ENCODE data around the gene COPE. TPM values are rescaled to one million over a fixed set of nuclear protein-coding genes. Genes with fewer than 3 reads are reported as not detected.

Gene COPE
- total RNA-seq, 4 donors from 2014 or later: 169 to 229 (median 203) TPM

- Histone ChIP-seq H3K4me3 (no peak overlapping the region), H3K27ac (no peak overlapping the region), H3K4me1 (peaks cover 0 to 1% of the 10 kb centered on the region in 2 donors), H3K9me3 (no peaks in the 10 kb centered on the region), H3K36me3 (no peaks in the 10 kb centered on the region), H3K27me3 (no peaks in the 10 kb centered on the region)
- in situ Hi-C loops (cut with MboI; ENCODE audit: low sequenced_read_pairs in 4 of 4) (no loop called here), intact Hi-C loops (cut with DNase I; ENCODE audit: low total_unique reads) (no loop called here)
- ATAC-seq (no peak), DNase-seq (no peak)
- TF ChIP-seq POLR2A (IDR thresholded peaks at IDR 0.05): no peak
- TF ChIP-seq CTCF (IDR thresholded peaks at IDR 0.05 in 4 of 5, conservative IDR thresholded peaks at IDR 0.05 in 1 of 5): no peak
Observed at GRCh38 chr19:18946918-18947317, 27.7 kb upstream of the COPE start.

DNA sequence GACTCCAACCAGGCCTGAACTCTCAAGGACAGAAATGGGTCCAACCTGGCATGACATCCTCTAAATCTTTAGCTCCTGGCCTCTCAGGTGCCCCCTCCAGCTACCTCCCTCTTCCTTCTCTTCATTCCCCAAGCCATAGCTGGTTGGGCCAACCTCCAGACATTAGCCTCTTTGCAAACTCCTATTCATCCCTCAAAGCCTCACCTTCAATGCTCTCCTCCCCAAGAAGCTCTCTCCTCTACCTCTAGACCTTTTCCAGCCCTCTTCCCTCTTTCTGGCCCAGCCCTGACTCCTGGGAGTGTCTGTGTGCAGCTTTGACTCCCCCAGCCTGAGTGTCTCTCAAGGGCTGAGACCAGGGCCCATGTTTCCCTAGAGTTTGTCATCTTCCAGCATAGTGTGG is 27.1 kb upstream of the COPE start:
- in situ Hi-C loops (cut with MboI; ENCODE audit: low sequenced_read_pairs in 4 of 4) (no loop called here), intact Hi-C loops (cut with DNase I; ENCODE audit: low total_unique reads) (no loop called here)
- H3K36me3 ChIP-seq: no peaks in the 10 kb centered on the region
- DNase-seq (no peak), ATAC-seq (no peak)
- H3K27ac ChIP-seq: no peak overlapping the region
- H3K4me1 ChIP-seq: peaks cover 4 to 7% of the 10 kb centered on the region in 2 donors
- no peaks in the 10 kb centered on the region for H3K9me3 ChIP-seq
- no peak overlapping the region for H3K4me3 ChIP-seq
- TF ChIP-seq POLR2A (IDR thresholded peaks at IDR 0.05) (no peak), CTCF (IDR thresholded peaks at IDR 0.05 in 4 of 5, conservative IDR thresholded peaks at IDR 0.05 in 1 of 5) (no peak)
- no peaks in the 10 kb centered on the region for H3K27me3 ChIP-seq

DNA sequence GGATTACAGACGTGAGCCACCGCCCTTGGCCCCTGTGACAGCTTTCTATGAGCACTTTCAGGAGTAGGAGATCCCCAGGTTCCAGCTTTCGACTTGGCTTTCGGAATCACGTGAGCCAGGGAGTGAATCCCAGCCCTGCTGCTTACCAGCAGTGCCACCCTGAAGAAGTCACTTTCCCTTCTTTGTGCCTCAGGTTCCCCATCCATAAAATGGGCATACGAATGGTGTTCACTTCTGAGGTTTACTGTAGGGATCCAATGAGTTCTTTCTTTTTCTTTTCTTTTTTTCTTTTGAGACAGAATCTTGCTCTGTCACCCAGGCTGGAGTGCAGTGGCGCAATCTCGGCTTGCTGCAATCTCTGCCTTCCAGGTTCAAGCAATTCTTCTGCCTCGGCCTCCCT is 26.1 kb upstream of the COPE start:
- H3K9me3 ChIP-seq: no peaks in the 10 kb centered on the region
- H3K36me3 ChIP-seq: no peaks in the 10 kb centered on the region
- no peak overlapping the region for H3K27ac ChIP-seq
- ATAC-seq (no peak), DNase-seq (no peak)
- peaks cover 4 to 8% of the 10 kb centered on the region in 2 donors for H3K4me1 ChIP-seq
- in situ Hi-C loops (cut with MboI; ENCODE audit: low sequenced_read_pairs in 4 of 4): no loop called here
- TF ChIP-seq CTCF (IDR thresholded peaks at IDR 0.05 in 4 of 5, conservative IDR thresholded peaks at IDR 0.05 in 1 of 5) (no peak), POLR2A (IDR thresholded peaks at IDR 0.05) (no peak)
- no peak overlapping the region for H3K4me3 ChIP-seq
- H3K27me3 ChIP-seq: no peaks in the 10 kb centered on the region
- intact Hi-C loops (cut with DNase I; ENCODE audit: low total_unique reads): no loop called here

DNA sequence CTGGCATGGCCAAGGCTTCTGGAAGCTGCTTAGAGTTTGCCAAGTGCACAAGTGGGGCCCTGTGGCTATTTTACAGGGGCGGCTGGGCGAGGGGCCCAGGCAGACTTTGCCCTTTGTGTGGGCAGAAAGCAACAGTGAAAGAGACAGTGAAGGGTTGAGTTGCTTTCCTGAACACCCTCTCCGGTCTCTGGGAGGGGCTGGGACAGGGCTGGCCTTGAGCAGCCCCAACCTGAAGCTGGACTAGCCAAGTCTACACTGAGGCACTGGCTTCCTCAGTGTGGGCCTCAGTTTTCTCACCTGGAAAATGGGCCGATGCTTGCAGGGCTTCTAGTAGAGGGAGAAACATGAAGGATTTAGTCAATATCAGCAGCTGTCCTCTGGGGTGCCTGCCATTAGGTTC is 24.3 kb upstream of the COPE start:
- in situ Hi-C loops (cut with MboI; ENCODE audit: low sequenced_read_pairs in 4 of 4): no loop called here
- H3K27me3 ChIP-seq: no peaks in the 10 kb centered on the region
- DNase-seq: no peak

More for the DNA sequence above, 24.3 kb upstream of the COPE start:
- intact Hi-C loops (cut with DNase I; ENCODE audit: low total_unique reads): loop anchor here (5.0 kb wide), 1 partner anchor 351 kb away; no protein-coding TSS in a partner anchor
- ATAC-seq: no peak
- Histone ChIP-seq H3K4me3 (no peak overlapping the region), H3K27ac (no peak overlapping the region), H3K4me1 (peaks cover 12 to 18% of the 10 kb centered on the region in 2 donors), H3K36me3 (peaks cover 0 to 2% of the 10 kb centered on the region in 2 donors), H3K9me3 (no peaks in the 10 kb centered on the region)
- TF ChIP-seq POLR2A (IDR thresholded peaks at IDR 0.05) (no peak), CTCF (IDR thresholded peaks at IDR 0.05 in 4 of 5, conservative IDR thresholded peaks at IDR 0.05 in 1 of 5) (no peak)

Data from gastrocnemius medialis (tissue), 4 donors.